Globus pallidus (tissue), 1 donor: ENCODE measurements around the gene CA12.

ENCODE experiments used
- DNase-seq: peaks from one replicate; pipeline ENCODE4 v3.0.0-alpha.2; 2015; ENCODE audit warnings: low spot score

CA12 gene

GRCh38 chr15:63374686-63375520 lies 6.7 kb downstream of the CA12 start:
- DNase-seq, result peak; percentile 55

DNA sequence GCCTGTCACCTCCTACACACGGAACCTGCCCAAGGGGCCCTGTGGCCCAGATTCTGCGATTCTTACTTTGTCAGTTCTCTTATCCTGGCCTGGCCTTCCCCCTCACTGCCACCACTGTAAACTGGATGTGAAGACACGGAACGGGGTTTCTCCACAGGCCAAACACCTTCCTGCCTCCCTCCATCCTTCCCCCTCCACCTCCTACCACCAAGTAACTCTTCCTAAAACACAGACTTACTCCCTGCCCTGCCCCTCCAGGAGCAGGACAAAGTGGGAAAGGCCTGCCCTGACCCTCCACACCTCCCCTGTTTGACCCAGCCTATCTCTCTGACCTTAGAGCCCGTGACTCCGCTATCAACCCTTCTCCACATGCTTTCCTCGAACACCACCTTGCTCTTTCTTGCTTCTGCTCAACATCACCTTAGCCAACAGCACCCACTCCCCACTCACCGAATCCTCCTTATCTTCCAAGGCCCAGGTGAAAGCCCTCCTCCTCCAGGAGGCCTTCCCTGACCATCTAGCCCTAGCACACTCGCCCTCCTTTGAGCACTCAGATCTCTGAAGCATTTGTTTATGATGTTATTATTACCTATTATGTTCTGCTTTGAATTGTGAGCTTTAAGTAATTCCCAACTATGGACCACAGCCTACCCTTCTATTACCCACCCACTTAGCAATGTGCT lies 7.6 kb downstream of the CA12 start:
- DNase-seq, result no peak

- DNase-seq, result no peak
These were observed 8.3 kb downstream of the CA12 start for GRCh38 chr15:63373330-63373729.

- DNase-seq, result no peak
These were observed 8.9 kb downstream of the CA12 start for GRCh38 chr15:63372753-63373152.

DNA sequence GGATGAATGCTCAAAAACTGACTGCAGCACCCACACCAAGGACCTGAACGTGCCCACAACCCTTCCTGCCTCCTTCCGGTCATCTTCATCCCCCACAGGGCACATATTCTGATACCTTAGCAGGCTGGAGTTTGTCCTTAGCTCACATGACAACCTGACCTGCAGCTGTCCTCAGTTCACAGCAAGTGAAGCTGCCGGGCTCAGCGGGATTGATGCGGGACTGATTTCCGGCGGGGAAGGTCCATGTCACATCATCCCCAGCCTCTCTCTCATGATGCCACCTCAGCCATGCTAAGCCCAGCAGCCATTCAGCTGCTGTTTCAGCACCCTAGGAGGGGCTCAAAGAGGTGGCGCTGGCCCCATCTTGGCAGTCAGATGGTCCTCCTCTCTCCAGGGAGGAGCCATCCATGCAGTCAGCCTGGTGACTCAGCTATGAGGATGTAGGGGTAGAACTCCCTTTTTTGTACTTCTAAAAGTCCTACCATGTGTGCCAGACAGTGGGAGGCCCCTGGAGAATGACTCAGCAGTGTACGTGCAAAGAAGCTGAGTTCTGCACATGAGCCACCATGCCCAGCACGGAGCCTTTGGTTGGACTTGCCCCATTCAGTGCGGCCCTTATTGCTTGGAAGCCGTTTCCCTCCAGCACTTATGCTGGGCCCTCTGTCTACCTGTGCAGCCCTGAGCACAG lies 9.5 kb downstream of the CA12 start:
- DNase-seq, result no peak

DNA sequence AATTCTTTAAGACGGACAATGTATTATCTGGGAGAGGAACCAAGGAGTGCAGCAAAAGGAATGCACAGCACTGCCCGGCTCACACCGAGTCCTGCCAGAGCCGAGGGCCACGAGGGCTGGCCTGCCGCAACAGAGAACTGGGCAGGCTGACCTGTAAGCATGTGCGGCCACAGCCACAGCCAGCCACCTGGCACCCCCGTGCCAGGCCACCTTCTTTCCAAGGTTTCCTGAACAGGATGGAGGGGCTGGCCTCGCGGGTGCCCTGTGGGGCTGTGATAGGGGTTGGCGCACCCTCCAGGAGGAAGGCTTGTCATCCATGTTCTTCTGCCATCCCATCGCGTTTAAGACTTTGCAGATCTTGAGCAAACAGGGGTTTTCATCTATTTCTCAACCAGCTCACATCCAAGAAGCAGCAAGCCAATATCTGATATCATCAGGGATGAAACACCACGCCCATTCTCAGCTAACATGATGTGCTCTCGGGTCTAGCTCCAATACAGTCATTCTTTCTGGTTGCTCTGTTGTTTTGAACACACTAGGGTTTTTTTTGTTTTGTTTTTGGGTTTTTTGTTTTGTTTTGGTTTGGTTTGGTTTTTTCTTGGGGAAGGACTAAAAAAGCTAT lies 10.2 kb downstream of the CA12 start:
- DNase-seq, result no peak

DNA sequence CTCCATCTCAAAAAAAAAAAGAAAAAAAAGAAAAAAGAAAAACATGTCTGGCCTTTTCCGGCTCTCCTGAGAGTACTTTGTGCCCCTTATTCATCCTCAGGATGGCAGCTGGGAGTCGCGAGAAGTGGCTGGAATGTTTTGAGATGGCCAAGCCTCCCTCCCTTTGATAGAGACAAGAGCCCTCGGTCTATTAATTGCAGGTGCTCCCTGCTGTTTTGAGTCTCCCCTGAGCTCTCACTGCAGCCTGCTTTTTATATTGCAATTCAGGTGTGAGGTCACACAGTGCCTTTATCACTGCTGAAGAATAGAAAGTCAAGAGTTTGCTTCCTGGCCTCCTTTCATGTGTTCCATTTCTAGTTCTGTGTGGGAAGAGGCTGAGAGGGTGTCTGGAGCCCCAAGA lies 10.9 kb downstream of the CA12 start:
- DNase-seq, result no peak

DNA sequence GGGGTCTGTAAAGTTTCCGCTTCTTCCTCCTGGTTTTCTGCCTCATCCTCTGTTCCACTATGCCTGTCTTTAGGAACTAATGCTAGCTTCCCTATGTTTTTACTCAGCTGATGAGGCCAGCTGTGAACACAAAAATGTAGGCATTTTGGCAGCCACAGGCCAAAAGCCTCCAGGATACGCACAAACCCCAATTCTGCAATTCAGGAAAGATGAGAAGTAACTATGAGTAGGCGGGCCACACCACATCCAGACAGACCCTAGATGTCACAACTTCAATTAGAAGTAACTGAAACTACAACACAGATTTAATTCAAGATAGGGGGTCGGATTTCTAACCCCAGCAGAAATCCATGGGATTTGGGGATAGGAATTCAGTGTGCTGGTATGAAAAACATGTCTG lies 11.9 kb downstream of the CA12 start:
- DNase-seq, result no peak

GRCh38 chr15:63369296-63369695 lies 12.3 kb downstream of the CA12 start:
- DNase-seq, result no peak

- no peak for DNase-seq
These were observed 13.1 kb downstream of the CA12 start for GRCh38 chr15:63368503-63368902.

DNA sequence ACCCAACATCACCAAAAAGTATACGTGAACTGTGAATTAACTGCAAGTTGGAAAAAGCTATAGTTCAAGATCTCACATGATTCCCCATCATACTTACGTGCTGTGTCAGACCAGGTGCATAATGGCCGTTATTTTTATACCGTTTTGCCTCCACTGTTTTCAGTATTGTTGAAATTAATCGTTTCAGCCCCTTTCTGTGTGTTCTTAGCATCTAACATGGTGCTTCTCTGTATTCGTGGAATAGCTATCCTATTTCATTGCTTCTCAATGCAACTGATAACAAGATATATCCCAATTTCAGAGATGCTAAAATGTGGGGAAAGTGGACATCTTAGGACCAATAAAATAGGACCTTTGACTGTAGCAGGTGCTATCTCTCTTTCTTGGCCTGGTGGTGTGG lies 13.7 kb downstream of the CA12 start:
- DNase-seq, result no peak

DNA sequence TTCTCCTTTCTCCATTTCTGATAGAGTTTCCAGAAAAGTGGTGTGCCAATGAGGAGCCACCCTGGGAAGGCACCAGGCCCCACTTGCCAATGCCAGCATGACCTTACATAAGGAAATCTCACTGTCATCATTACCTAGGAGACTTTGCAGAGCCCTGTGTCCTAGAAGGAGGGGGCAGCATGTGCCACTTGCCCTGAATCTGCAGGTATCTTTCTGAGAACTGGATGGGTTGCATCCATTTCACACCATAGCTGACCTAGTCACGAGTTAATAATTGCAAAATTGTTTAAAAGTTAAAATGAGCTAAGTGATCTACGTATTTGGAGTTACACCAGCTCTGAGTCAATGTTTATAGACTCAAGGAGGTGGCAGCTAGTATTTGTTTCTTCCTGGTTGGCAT lies 14.3 kb downstream of the CA12 start:
- DNase-seq, result no peak

DNA sequence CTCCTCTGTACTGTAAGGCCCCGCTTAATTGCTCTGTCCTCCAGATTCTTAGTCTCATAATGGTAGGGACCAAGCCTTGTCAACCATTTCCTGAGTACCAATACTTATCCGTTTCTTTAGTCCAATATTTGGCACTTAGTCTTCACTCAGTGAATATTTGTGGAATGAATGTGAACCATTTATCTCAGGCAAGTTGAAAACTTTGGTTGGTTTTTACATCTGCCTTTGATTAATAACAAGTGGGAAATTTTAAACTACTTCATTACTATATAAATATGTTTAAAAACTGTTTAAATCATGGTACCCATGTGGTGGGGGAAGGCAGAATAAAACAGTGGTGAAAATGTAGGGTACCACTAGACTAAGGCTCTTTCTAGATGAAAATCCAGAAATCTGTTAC lies 15.2 kb downstream of the CA12 start:
- DNase-seq, result no peak

DNA sequence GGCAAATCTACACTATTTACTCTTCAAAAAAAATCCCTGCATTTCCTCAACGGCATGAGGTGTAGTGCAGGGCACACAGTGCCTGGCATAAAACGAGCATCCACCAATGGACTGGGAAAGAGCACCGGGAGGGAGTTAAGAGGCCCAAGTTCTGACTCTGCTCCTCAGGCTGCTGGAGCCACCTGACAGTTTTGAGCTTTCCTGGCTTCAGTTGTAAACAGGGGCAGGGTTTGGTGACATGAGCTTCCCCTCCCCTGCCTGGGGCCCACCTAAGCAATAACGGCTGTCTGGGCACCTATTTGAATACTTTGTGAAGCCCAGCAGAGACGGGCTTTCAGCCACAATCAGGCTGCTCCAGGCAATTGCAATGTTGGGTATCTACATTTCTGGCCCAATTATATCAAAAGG lies 16.4 kb downstream of the CA12 start:
- no peak for DNase-seq

DNA sequence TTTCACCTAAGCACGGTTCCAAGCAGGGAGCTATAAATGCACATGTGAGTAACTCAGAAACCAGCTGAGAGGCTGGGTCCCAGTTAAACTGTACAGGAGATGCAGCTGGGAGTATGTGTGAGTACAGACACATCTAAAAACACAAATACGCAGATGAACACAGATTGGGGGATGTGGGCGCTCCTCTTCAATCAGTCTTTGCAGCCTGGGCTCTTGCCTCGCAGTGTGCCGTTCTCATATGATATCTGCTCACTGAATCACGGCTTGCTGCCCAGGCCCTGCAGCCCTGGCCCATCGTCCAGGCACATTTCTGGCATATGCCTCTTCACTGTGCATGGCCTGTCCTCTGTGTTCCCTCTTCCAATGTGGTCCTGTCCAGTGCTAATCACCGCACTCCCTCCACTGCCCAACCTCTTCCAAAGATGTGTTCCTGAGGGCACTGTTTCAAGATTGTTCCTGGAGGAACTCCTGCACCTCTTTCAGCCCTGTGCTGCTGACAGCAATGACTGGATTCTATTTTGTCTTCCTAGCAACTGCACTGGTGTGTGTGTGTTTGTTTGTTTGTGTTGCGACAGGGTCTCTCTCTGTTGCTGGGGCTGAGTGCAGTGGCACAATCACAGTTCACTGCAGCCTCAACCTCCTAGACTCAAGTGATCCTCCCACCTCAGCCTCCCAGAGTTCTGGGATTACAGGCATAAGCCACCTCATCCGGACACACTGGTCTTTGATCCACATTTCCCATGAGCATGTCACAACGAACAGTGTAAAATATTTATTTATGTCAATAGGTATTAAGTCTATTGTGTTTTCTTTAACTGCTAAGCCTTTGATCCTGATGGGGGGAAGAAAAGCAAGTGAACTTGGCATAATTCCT lies 17.0 kb downstream of the CA12 start:
- DNase-seq, result no peak

- DNase-seq, result no peak
These were observed 18.4 kb downstream of the CA12 start for GRCh38 chr15:63363292-63363691.

- DNase-seq, result no peak
These were observed 18.8 kb downstream of the CA12 start for GRCh38 chr15:63362885-63363284.

DNA sequence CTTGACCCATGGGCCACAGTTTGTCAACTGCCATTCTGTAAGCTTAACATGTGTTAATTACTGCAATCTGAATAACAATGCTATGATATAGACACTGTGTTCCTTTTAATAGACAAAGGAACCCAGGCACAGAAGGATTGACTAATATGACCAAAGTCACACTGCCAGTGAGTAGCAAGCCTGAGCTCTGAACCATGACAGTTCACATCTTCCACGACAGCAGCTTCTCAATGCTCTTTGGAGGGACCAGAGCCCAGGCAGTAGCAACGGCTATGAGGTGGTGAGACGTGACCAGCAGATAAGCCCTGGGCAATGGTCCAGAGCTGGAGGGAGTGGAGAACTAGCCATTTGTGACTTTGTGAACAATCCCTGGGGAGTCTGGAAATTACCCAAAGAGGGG lies 19.4 kb downstream of the CA12 start:
- DNase-seq, result no peak

DNA sequence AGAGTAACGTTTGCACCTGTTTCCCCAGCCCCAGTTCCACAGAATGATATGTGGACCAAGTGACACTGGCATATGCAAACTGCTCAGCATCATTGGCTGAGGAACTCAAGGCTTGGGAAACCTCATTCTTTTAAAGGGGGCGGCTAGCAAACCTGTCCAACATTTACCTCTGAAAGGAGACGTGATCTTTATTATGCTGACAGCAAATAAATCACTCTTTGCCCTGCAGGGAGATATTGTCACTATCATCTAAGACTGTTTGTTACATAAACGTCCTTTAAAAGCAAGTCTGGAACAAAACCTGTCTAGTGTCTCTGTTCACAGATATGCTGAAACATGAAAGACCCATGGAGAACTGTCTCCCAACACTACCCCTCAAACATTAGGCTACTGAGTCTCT lies 21.5 kb downstream of the CA12 start:
- DNase-seq, result no peak

GRCh38 chr15:63358241-63359029 lies 23.2 kb downstream of the CA12 start:
- DNase-seq, result no peak

GRCh38 chr15:63357731-63358130 lies 23.9 kb downstream of the CA12 start:
- DNase-seq, result no peak
